Stimulated activated CD8-positive, alpha-beta memory T cell treated with anti-CD3 and anti-CD28 coated beads, Interleukin-12 subunit alpha, Interleukin-12 subunit beta, amount 100 ng/mL, for 24 hours (primary cell): ENCODE data around the gene ANKMY1.

Source experiments
- DNase-seq: peaks from one replicate; pipeline ENCODE4 v3.0.0-alpha.2; 2020; ENCODE audit errors: extremely low read depth

ANKMY1 gene

DNA sequence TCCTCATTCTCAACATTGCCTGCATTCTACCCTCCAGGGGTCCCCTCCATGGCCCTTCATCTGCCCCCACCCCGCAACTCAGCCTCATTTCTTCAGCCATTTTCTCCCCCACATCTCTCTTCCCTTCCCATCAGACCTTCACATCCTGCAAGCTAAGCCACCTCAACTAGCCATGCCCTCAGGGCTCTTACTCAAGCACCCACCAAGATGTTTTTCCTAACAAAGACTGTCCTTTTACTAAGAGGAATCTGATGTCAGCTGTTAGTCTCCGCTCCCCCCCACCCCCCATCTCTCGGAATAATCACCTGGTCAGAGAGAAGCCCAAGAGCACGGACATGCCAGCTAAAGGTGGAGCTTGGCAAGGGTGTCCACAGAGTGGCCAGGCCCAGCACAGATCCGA, 24.0 kb upstream of the ANKMY1 start:
- DNase-seq: no peak

GRCh38 chr2:240579771-240580614, 22.2 kb upstream of the ANKMY1 start:
- no peak for DNase-seq

- DNase-seq: no peak
These were observed 21.4 kb upstream of the ANKMY1 start for GRCh38 chr2:240579071-240579762.

DNA sequence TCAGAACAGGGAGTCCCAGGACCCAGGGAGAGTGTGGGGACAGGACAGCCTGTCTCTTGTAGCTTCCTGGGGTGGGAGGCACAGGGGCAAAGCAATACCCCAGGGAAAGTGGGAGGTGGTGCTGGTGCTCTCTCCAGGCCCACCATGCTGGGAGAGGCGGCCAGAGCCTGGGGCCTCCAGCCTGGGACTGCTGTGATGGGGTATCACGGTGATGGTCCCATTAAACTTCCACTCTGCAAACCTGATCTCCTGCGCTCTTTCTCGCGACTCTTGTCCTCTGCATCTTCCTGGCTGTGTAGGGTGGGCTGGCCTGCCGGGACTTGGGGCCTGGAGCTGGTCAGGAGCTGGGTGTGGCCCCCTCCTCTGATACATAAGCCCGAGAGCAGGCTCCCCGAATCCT, 20.7 kb upstream of the ANKMY1 start:
- no peak for DNase-seq

- no peak for DNase-seq
These were observed 20.3 kb upstream of the ANKMY1 start for GRCh38 chr2:240578110-240578450.

GRCh38 chr2:240577281-240578109, 19.7 kb upstream of the ANKMY1 start:
- no peak for DNase-seq

DNA sequence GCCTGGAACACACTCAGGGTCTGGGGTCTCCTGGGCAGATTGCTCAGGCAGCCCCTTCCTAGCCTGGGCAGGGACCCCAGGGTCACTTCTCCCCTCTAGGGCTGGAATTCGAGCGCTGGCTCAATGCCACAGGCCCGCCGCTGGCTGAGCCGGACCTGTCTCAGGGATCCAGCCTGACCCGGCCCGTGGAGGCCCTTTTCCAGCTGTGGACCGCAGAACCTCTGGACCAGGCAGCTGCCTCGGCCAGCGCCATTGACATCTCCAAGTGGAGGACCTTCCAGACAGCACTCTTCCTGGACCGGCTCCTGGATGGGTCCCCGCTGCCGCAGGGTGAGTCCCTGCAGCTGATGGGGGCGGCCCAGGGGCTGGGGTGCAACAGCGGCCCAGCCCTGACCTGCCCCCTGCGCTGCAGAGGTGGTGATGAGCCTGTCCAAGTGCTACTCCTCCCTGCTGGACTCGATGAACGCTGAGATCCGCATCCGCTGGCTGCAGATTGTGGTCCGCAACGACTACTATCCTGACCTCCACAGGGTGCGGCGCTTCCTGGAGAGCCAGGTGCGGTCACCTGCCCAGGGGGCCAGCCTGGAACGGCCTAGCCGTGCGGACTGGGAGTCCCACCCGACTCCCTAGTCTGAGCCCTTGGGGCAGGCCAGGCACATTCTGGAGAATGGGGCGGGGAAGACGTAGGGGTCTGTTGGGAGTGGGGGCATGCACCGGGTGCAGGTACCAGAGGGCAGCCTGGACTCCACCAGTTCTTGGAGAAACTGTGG, 18.8 kb upstream of the ANKMY1 start:
- no peak for DNase-seq

GRCh38 chr2:240576036-240576435, 18.2 kb upstream of the ANKMY1 start:
- DNase-seq: no peak

- no peak for DNase-seq
These were observed 17.5 kb upstream of the ANKMY1 start for GRCh38 chr2:240575101-240575965.

DNA sequence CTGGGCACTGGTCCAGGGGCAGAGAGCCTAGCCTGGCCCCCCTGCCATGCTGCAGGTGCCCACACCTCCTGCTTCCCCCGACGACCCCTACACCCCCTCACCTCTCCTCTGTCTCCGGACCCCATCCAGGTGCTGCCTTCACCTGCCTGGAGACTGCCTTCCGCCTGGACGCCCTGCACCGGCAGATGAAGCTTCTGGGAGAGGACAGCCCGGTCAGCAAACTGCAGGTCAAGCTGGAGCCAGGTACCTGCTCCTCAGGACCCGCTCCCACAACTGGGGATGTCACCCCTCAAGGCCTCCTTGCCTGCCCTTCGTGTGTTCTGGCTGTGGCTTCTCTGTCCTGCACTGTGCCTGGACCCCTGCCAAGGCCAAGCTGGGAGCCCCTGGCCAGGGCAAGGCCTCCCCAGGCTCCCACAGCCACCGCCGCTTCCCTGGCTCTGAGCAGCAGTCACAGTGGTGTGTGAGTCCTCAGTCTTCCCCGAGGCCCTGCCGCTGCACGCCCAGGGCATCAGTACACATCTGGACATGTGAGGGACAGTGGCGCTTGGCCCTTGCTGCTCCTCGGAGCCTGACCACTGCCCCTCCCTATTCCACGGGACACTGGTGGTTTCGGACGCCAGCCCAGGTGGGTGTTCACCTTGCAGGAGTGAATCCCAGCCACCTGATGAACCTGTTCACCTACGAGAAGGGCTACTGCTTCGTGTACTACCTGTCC, 16.8 kb upstream of the ANKMY1 start:
- no peak for DNase-seq

GRCh38 chr2:240573516-240574385, 16.0 kb upstream of the ANKMY1 start:
- DNase-seq: no peak

DNA sequence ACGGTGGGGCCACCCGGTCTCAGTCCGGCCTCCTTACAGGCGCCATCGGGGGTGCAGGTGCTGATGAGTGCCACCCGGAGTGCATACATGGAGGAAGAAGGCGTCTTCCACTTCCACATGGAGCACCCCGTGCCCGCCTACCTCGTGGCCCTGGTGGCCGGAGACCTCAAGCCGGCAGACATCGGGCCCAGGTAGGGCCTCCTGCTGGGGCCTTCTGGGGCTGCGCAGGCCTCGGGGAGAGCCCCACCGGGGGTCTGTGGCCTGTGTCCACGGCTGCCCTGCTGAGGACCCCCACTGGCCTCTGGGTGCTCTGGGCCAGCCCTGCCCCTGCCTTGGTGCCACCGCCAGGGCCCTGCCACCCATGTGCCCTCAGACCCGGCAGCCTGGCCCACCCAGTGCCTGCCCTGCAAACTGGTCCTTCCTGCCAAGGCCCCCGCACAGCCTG, 15.3 kb upstream of the ANKMY1 start:
- DNase-seq: no peak

DNA sequence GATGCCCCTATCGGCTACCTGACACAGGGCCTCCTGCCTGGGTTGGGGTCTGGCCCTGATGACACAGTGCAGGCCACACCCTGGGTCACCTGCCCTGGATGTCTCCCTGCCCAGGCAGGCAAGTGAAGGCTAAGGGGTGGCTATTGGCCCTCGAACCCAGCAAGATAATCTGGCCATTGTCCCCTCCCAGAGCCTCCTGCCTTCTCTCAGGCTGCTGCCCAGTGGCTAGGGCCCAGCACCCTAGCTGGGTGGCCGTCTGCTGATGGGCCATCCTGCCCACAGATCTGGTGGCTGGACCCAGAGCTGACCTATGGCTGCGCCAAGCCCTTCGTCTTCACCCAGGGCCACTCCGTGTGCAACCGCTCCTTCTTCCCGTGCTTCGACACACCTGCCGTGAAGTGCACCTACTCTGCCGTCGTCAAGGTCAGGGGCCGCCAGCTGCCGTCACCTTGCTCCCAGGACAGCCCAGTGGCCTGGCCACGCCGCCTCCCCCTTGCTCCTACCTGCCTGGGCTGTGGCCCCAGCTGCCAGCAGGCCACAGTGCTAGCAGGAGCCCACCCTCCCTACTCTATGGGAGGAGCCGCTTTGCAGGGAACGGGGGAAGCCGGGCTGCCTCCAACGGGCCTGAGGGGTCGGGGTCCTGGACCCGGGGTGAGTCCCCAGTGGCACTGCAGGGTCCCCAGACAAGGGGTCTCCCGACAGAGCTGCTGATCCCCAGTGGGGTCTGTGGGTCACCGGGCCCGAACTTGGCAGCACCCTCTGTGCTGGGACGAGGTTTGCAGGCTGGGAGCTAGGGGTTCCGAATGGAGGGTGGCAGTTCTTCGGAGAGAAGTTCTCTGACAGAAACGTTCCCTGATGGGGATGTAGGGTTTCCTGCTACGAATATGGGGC, 14.6 kb upstream of the ANKMY1 start:
- DNase-seq: no peak

DNA sequence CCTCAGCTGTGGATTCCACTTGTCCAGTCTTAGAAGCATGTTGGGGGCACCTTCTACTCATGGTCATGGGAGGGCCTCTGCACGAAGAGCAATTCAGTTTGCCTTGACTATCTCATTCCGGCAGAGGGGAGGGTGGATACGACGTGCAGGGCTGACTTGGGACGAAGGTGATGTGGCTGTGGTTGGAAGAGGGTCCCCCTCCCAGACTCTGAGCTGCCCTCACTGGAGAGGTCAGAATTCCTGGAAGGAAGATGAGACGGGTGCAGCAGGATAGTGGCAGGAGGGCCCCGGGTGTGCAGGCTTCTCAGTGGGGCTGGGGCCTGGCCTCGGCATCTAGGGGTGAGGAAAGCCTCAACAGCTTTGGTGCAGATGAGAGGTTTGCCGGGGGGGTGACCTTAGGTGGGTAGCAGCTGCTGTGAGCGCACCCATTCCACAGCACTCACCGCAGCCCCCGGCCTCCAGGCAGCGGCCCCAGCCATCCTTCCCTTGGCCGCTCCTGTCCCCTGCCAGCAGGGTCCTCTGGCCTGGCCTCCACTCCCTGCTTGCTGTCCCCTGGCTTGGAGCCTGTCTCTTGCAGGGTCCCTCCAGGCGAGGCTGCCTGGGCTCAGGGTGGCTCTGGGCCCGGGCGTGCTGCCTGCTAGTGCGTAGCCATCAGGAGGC, 13.7 kb upstream of the ANKMY1 start:
- DNase-seq: no peak

DNA sequence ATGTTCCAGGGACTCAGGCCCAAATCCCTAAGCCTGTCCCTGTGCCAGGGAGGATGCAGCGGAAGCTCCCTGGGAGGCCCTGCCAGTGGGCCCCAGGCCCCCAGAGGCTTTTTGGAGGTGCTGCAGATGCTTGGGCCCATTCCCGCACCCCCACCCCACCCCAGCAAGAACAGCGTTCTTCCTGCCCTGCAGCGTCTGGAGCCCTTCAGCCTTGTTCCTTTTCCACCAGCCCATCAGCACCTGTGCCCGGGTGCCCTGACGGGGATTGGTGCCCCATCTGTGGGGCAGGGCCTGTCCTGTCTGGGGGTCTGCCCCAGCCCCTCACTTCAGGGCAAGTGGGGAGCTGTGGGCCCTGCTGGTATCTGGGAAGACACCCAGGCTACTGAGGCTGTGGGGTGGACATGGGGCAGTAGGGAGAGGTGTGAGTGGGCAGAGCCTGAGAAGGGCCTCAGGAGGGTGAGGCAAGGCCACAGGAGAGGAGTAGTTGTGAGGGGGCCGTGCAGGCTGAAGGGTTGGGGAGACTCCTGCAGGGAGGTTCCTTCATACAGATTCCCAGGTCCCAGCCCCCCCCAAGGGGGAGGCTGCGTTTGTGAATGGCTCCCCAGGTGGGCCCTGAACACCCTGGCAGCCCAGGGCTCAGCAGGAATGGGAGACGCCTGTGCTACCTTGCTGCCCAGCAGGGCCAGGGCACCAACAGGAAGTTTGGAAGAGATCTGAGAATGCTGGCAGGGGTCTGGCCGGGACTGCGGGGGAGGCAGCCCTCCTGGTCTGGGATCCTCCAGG, 12.9 kb upstream of the ANKMY1 start:
- no peak for DNase-seq

GRCh38 chr2:240569998-240570530, 12.3 kb upstream of the ANKMY1 start:
- no peak for DNase-seq
